H1 (cell line): Measurements from ENCODE around the gene ENOPH1. TPM values are rescaled to one million over a fixed set of nuclear protein-coding genes. Genes with fewer than 3 reads are reported as not detected.
A peak's percentile ranks its signal among the peaks of the same experiment; 100 is the strongest.

Experiments
- ASH2L ChIP-seq: fragments of 200-600, 300-600 bp; sonication (generic); IDR thresholded peaks from one replicate; pipeline ENCODE4 v1.7.1; 2017; ENCODE audit warnings: low read length
- ATF2 ChIP-seq: IDR thresholded peaks from 2 replicates; pipeline ENCODE4 v1.6.1; 2012; ENCODE audit warnings: low read length, inconsistent platforms
- BACH1 ChIP-seq: IDR thresholded peaks from 2 replicates; pipeline ENCODE4 v1.6.1; 2012; ENCODE audit warnings: low read length, improper control_type of control experiment
- CBX5 ChIP-seq: fragments of 300-800, 300-1000 bp; sonication (generic); IDR thresholded peaks from 2 replicates; pipeline ENCODE4 v1.7.1; 2016; ENCODE audit warnings: antibody characterized with exemption, low read length, low read depth
- CBX8 ChIP-seq: fragments of 300-800, 300-1000 bp; sonication (generic); IDR thresholded peaks from 2 replicates; pipeline ENCODE4 v1.7.1; 2016; ENCODE audit warnings: low read depth, low read length, borderline replicate concordance
- CREB1 ChIP-seq: IDR thresholded peaks from 2 replicates; pipeline ENCODE4 v1.6.1; 2012; ENCODE audit warnings: inconsistent platforms
- CTBP2 ChIP-seq: IDR thresholded peaks from 2 replicates; pipeline ENCODE4 v1.7.0; 2011; ENCODE audit warnings: borderline replicate concordance, mild to moderate bottlenecking, moderate library complexity, mixed read lengths, low read length; ENCODE audit not compliant: insufficient read depth, insufficient read length
- GTF2F1 ChIP-seq: IDR thresholded peaks from 2 replicates; pipeline ENCODE4 v1.6.1; 2012; ENCODE audit warnings: low read depth, low read length, improper control_type of control experiment, borderline replicate concordance
- HDAC2 ChIP-seq, 2 experiments: fragments of 300-600 bp in 1 of 2; sonication (generic) in 1 of 2; IDR thresholded peaks; 2 replicates each; pipeline ENCODE4 v1.6.1; 2011 to 2012; ENCODE audit warnings: low read depth in 2 of 2, low read length in 2 of 2, mild to moderate bottlenecking in 2 of 2, moderate library complexity in 2 of 2, borderline replicate concordance in 1 of 2, inconsistent platforms in 1 of 2
- JUND ChIP-seq: IDR thresholded peaks from 2 replicates; pipeline ENCODE4 v1.6.1; 2011; ENCODE audit warnings: mild to moderate bottlenecking, improper control_type of control experiment, low read length
- MAFK ChIP-seq: IDR thresholded peaks from 2 replicates; pipeline ENCODE4 v1.6.1; 2012; ENCODE audit warnings: low read depth, mild to moderate bottlenecking, improper control_type of control experiment, low read length
- MAX ChIP-seq: IDR thresholded peaks from 2 replicates; pipeline ENCODE4 v1.6.1; 2012; ENCODE audit warnings: inconsistent platforms
- NRF1 ChIP-seq: IDR thresholded peaks from 2 replicates; pipeline ENCODE4 v1.6.1; 2011; ENCODE audit warnings: mild to moderate bottlenecking, low read depth, low read length, improper control_type of control experiment
- POLR2AphosphoS5 ChIP-seq: IDR thresholded peaks from 2 replicates; pipeline ENCODE4 v1.6.1; 2011; ENCODE audit warnings: low read depth, low read length
- RFX5 ChIP-seq: IDR thresholded peaks from 2 replicates; pipeline ENCODE4 v1.6.1; 2011; ENCODE audit warnings: low read depth, low read length, improper control_type of control experiment, borderline replicate concordance
- RXRA ChIP-seq: IDR thresholded peaks from 2 replicates; pipeline ENCODE4 v1.6.1; 2011; ENCODE audit warnings: low read depth, mild to moderate bottlenecking, low read length, moderate library complexity; ENCODE audit not compliant: insufficient read depth
- SP2 ChIP-seq: IDR thresholded peaks from 2 replicates; pipeline ENCODE4 v1.6.1; 2012; ENCODE audit warnings: mild to moderate bottlenecking, low read length, inconsistent platforms
- SP4 ChIP-seq: IDR thresholded peaks from 2 replicates; pipeline ENCODE4 v1.6.1; 2012; ENCODE audit warnings: low read length, inconsistent platforms
- SRF ChIP-seq: IDR thresholded peaks from 2 replicates; pipeline ENCODE4 v1.6.1; 2011; ENCODE audit warnings: mild to moderate bottlenecking, low read depth, low read length, moderate library complexity
- TAF7 ChIP-seq: optimal IDR thresholded peaks from 2 replicates; pipeline ENCODE3; 2011; ENCODE audit warnings: low read depth, mild to moderate bottlenecking, inconsistent platforms, low read length, moderate library complexity, borderline replicate concordance
- TBP ChIP-seq: IDR thresholded peaks from 2 replicates; pipeline ENCODE4 v1.6.1; 2011; ENCODE audit warnings: low read depth, low read length, improper control_type of control experiment
- TCF12 ChIP-seq: IDR thresholded peaks from 2 replicates; pipeline ENCODE4 v1.6.1; 2011; ENCODE audit warnings: low read depth, mild to moderate bottlenecking, low read length
- ZNF274 ChIP-seq: IDR thresholded peaks from 2 replicates; pipeline ENCODE4 v1.7.0; 2012; ENCODE audit warnings: low read length, borderline replicate concordance; ENCODE audit errors: extremely low read depth
- polyA plus RNA-seq, 7 experiments: library from polyadenylated mRNA; depleted of rRNA in 3 of 7; stranded (reverse) in 5 of 7; unstranded in 2 of 7; fragments of >200 nt in 5 of 7; fragments of 200-250 nt in 2 of 7; gene quantifications; 1 replicate in 5 of 7; 2 replicates in 1 of 7; 4 replicates in 1 of 7; pipeline versions ENCODE4 v1.2.1 to v1.2.3, GENCODE V29; 2011 to 2013; ENCODE audit warnings: missing spikeins in 2 of 7, mixed read lengths in 2 of 7
- total RNA-seq: library from RNA; stranded (reverse); fragmentation: NEBNext Ultra II Directional; extraction: Animal tissue kit (Norgen Biotek cat#: 25700); gene quantifications from 2 replicates; pipeline ENCODE4 v1.2.1, GENCODE V29; 2021

Gene ENOPH1
- total and polyA plus RNA-seq, 2 of the 8 experiments (the other 6 are each of a cell fraction or from before 2014, with no cell fraction given) = 25.1 to 89.3 TPM

DNA sequence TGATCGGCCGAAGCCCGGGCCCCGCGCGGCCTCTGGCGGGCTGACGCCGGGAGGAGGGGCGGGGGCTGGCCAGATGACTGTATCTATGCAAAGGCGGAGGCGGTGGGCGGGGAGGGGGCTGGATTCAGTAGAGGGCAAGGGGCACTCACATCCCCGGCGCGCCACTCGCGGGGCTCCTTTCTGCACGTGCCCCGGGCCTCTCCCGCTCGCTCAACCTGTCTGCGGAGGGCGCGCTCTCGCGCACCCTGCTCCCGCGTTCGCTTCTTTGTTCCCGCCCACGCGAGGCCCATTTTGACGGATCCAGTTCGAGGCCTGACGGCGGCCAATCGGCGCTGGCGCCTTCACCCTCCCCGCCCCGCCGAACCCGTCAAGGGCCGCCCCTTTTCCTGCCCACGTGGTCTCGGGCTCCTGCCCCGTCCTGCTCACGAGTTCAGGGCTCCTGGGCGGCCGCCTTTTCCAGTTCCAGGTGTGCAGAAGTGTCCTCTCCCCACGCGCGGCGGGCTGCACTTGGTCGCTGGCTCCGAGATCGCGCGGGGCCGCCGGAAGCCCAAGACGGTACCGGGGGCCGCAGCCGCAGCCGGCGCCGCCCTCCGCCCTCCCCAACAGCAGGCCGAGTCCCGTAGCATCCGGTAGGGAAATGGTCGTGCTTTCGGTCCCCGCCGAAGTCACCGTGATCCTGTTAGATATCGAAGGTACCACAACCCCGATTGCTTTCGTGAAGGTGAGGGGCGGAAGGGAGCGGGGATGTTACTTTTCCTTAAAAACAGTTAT lies at the start of gene ENOPH1, which contains the start of gene HNRNPDL (continued):
- TF ChIP-seq MAX (peak; percentile 95), POLR2AphosphoS5 (peak; percentile 80; the same call in 1 of the 2 replicates), ATF2 (no peak), NRF1 (no peak), TCF12 (no peak), CBX5 (no peak), TAF7 (peak; percentile 63), SRF (no peak), TBP (peak; percentile 82), CTBP2 (no peak), ZNF274 (no peak), RXRA (no peak), CREB1 (no peak), SP2 (no peak), BACH1 (peak; percentile 90), RFX5 (no peak), GTF2F1 (no peak), JUND (no peak), SP4 (no peak), CBX8 (no peak), MAFK (no peak), ASH2L (no peak), HDAC2 (IDR thresholded peaks at IDR 0.05; ENCODE audit: borderline replicate concordance in 1 of 2, low read depth in 2 of 2, low read length in 2 of 2) (0 out of 4 replicates have a peak, but pooled peaks of 1 of the 2 experiments have one; percentile 83)
